HG02798 (cell line): ENCODE results near the gene SYNPO2L.

Experiments
- ATAC-seq: cut with Tn5 transposase; IDR thresholded peaks from one replicate; pipeline ENCODE4 v1.9.1; 2021; ENCODE audit warnings: mild to moderate bottlenecking; ENCODE audit not compliant: unreplicated experiment, poor library complexity

SYNPO2L gene

GRCh38 chr10:73650537-73651331 is 5.1 kb downstream of the SYNPO2L start:
- no peak for ATAC-seq

- ATAC-seq = no peak
Observed at GRCh38 chr10:73649876-73650536, 5.8 kb downstream of the SYNPO2L start.

GRCh38 chr10:73648975-73649829 is 6.6 kb downstream of the SYNPO2L start:
- no peak for ATAC-seq

DNA sequence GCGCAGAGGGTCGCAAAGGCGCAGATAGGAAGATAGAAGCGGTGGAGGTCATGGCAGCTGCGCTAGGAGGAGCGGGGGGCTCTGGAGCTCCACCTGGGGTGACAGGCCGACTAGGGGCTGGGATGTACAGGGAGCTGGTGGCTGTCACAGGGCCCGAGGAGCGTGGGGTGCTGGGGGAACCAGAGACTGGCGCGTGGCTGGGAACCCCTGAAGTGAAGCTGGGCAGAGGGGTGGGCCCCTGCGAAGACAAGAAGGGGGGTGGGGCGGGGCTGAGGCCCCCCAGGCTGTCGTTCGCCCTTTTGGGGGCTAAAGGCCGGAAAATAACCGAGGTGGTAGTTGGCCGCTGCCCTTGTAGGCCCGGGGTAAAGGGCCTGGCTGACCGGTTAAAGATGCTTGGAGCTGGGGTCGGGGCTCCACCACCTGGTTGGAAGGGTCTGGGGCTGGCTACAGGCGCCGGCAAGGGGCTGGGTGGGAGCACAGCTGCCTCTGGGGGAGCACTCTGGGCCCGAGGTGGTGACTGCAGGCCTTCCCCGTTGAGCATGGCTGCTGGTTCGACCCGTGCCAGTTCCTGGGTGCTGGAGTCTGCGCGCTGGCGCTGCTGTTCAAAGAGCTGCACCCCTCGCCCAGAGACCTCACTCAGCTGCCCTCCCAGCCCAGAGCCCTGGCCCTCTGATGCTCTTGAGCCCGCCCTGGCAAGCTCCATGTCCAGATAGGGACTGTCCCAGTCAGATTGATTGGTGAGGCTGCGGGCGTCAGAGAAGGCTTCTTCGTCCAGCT is 7.8 kb downstream of the SYNPO2L start:
- ATAC-seq = no peak

DNA sequence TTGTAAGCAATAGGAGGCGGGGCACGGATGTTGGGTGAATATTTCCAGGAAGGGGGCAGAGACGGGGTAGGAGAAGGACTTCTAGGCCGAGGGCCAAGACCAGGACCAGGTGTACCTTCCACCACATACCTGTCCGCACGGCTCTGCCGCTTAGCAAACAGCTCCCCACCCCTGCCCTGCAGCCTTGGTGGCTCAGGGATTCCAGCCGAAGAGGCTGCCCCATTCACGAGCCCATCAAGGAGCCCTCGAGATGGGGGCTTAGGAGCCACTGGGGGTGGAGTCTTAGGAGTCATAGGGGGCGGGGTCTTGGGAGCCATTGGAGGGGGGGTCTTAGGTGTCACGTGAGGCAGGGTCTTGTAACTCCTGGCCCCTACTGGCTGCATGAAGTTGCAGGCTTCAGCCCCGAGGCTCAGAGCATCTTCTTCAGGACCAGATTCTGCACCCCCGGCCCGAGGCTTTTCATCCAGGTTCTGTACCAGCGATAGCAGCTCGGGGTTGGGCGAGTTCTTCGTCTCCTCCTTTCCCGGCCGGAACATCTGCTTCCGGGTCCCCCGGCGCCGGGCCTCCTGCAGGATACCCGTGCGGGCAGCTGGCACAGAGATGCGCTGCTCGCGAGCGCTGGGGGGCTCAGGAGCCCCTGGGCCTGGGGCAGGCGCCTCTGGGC is 8.5 kb downstream of the SYNPO2L start:
- no peak for ATAC-seq

DNA sequence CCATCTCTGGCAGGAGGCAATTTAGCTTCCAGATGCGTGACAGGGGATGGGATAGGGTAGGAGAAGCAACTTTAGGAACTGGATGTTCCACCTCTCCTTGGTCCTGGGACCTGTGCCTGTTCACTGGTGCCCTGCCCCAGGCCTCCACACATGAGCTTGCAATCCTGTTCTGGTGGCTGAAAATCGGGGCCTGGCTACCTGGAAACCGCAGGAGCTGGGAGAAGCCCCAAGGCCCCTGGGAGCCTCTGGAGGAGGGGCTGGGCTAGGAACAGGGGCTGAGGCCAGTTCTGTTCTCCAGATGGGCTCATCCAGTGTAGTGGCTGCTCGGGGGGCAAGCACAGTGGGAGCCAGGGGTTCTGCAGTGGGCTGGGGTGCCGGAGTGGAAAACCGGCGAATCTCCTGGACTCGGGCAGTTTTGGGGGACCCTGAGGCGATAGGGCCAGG is 9.2 kb downstream of the SYNPO2L start:
- ATAC-seq = no peak

GRCh38 chr10:73645251-73645650 is 10.6 kb downstream of the SYNPO2L start:
- ATAC-seq = no peak

DNA sequence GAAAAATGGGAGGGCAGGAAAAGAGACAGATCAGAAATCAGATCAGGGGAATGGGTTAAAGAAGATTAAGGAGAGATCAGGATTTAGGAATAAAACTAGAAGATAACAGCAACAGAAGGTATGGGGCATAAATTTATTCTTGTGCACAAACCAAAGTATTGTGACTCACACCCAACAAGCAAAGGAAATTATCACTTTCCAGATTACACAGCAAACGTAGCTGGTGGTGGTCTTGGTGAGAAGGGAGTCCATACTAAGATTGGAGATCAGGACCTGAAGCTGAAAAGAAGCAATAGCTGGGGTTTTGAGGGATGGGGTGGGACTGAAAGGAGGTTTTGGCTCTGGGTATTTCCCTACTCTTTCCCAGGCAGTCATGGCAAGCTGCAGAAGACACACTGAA is 11.1 kb downstream of the SYNPO2L start:
- ATAC-seq = no peak

- ATAC-seq = peak; percentile 60
Observed at GRCh38 chr10:73644015-73644743, 11.7 kb downstream of the SYNPO2L start.

GRCh38 chr10:73643362-73643761 is 12.5 kb downstream of the SYNPO2L start:
- no peak for ATAC-seq

GRCh38 chr10:73641328-73642060 is 14.3 kb downstream of the SYNPO2L start, which contains the start of gene MYOZ1:
MYOZ1 (minus strand) TSS chr10:73641474; CDS start chr10:73640017, 1,457 bp downstream.
- ATAC-seq = no peak

- no peak for ATAC-seq
Observed at GRCh38 chr10:73639286-73639685, 16.5 kb downstream of the SYNPO2L start.

DNA sequence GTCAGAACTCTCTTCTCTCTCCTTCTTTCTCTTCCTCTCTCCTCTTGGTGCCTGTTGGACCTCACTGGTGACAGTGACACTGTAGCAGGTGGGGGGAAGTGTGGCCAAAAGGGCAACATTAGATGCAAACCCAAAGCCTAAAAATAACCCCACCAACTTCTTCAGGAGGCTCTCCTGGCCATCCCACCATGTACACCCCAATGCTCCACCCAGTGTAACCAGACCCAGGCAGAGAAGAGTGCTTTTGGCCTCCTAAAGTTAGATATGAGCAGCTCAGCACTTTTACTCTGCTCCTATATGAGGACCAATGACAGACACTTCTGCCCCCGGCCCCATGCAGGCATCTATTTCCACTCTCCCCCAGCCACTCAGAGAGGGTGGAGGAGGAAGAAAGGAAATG is 20.0 kb downstream of the SYNPO2L start:
- no peak for ATAC-seq

- ATAC-seq = no peak
Observed at GRCh38 chr10:73634421-73634820, 21.4 kb downstream of the SYNPO2L start.

GRCh38 chr10:73629165-73629564 is 26.7 kb downstream of the SYNPO2L start:
- ATAC-seq = no peak

DNA sequence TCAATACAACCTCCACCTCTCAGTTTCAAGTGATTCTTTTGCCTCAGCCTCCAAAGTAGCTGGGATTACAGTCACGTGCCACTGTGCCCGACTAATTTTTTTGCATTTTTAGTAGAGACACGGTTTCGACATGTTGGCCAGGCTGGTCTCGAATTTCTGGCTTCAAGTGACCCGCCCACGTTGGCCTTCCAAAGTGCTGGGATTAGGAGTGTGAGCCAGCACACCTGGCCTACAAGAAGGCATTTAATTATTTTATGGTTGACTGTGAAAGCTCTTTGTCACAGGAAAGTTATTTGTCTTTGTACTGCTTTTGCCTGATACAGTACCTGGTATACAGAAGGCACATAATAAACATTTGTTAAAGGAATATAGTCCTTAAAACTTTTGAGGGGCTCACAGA is 27.4 kb downstream of the SYNPO2L start:
- ATAC-seq = no peak

- no peak for ATAC-seq
Observed at GRCh38 chr10:73627300-73627699, 28.5 kb downstream of the SYNPO2L start.
